GM12891 (cell line): ENCODE results near the gene GSG1.
"Not testable (repeated sequence)": the region's sequence is repeated elsewhere in the genome, so short reads cannot be mapped to it uniquely, and the experiment has no call there.

Source experiments
- DNase-seq: peaks from one replicate; pipeline ENCODE4 v3.0.0; 2011; ENCODE audit warnings: low spot score; ENCODE audit not compliant: insufficient read length
- FAIRE-seq: peaks from 2 replicates; lab custom pipeline; 2011; peaks lifted over from hg19 to GRCh38; lab: Jason Lieb, UNC
- PAX5 ChIP-seq: IDR thresholded peaks from 2 replicates; pipeline ENCODE4 v1.6.1; 2011; ENCODE audit warnings: low read length, moderate library complexity, mild to moderate bottlenecking; ENCODE audit not compliant: insufficient read depth, severe bottlenecking
- POLR2A ChIP-seq: IDR thresholded peaks from 2 replicates; pipeline ENCODE4 v1.6.1; 2011; ENCODE audit warnings: low read depth, low read length, control low read depth
- POLR2AphosphoS5 ChIP-seq: IDR thresholded peaks from 2 replicates; pipeline ENCODE4 v1.6.1; 2011; ENCODE audit warnings: low read depth, low read length, control low read depth
- POU2F2 ChIP-seq: IDR thresholded peaks from 2 replicates; pipeline ENCODE4 v1.6.1; 2011; ENCODE audit warnings: low read depth, mild to moderate bottlenecking, control low read depth, low read length, moderate library complexity
- SPI1 ChIP-seq: IDR thresholded peaks from 2 replicates; pipeline ENCODE4 v1.6.1; 2011; ENCODE audit warnings: low read depth, low read length, control low read depth
- TAF1 ChIP-seq: IDR thresholded peaks from 2 replicates; pipeline ENCODE4 v1.6.1; 2011; ENCODE audit warnings: low read depth, low read length, control low read depth

GSG1 gene

GRCh38 chr12:13094367-13094766 lies 9.1 kb downstream of the GSG1 start:
- peak; percentile 25 for DNase-seq
- no peak for TF ChIP-seq POU2F2
- peak; percentile 97 for TF ChIP-seq SPI1
- FAIRE-seq = no peak

GRCh38 chr12:13093848-13094220 lies 9.6 kb downstream of the GSG1 start:
- TF ChIP-seq POU2F2 = no peak
- TF ChIP-seq POLR2A = no peak
- TF ChIP-seq SPI1 = no peak
- no peak for TF ChIP-seq TAF1
- no peak for TF ChIP-seq PAX5
- no peak for TF ChIP-seq POLR2AphosphoS5
- FAIRE-seq (no peak), DNase-seq (no peak)

GRCh38 chr12:13093191-13093847 lies 10.1 kb downstream of the GSG1 start:
- TF ChIP-seq SPI1 = no peak
- TF ChIP-seq PAX5 = no peak
- no peak for TF ChIP-seq POU2F2
- no peak for TF ChIP-seq TAF1
- TF ChIP-seq POLR2AphosphoS5 = no peak
- no peak for TF ChIP-seq POLR2A
- no peak for FAIRE-seq
- no peak for DNase-seq

GRCh38 chr12:13091832-13092231 lies 11.6 kb downstream of the GSG1 start:
- FAIRE-seq (no peak), DNase-seq (no peak)
- TF ChIP-seq TAF1 = no peak
- no peak for TF ChIP-seq PAX5
- no peak for TF ChIP-seq SPI1
- no peak for TF ChIP-seq POU2F2
- no peak for TF ChIP-seq POLR2AphosphoS5
- TF ChIP-seq POLR2A = no peak

GRCh38 chr12:13090054-13090453 lies 13.4 kb downstream of the GSG1 start:
- TF ChIP-seq POLR2A (no peak), POLR2AphosphoS5 (no peak), SPI1 (peak; percentile 91)
- FAIRE-seq (no peak), DNase-seq (no peak)

GRCh38 chr12:13088496-13088895 lies 15.0 kb downstream of the GSG1 start:
- TF ChIP-seq POU2F2 (no peak), SPI1 (no peak), PAX5 (no peak), POLR2AphosphoS5 (no peak), TAF1 (no peak), POLR2A (no peak)
- FAIRE-seq (no peak), DNase-seq (no peak)

- FAIRE-seq (no peak), DNase-seq (no peak)
- no peak for TF ChIP-seq POLR2A
- no peak for TF ChIP-seq TAF1
- no peak for TF ChIP-seq POU2F2
- no peak for TF ChIP-seq PAX5
- TF ChIP-seq POLR2AphosphoS5 = no peak
- TF ChIP-seq SPI1 = no peak
Measured at GRCh38 chr12:13087766-13088165, 15.7 kb downstream of the GSG1 start.

- DNase-seq (no peak), FAIRE-seq (no peak)
- no peak for TF ChIP-seq PAX5
- TF ChIP-seq POLR2AphosphoS5 = no peak
- TF ChIP-seq POLR2A = no peak
- no peak for TF ChIP-seq SPI1
- no peak for TF ChIP-seq TAF1
- TF ChIP-seq POU2F2 = no peak
Measured at GRCh38 chr12:13085968-13086686, 17.3 kb downstream of the GSG1 start.

GRCh38 chr12:13084898-13085640 lies 18.4 kb downstream of the GSG1 start:
- DNase-seq = no peak
- TF ChIP-seq POU2F2 (no peak), POLR2AphosphoS5 (no peak)
- FAIRE-seq = no peak

GRCh38 chr12:13083638-13084037 lies 19.8 kb downstream of the GSG1 start:
- not testable (repeated sequence) for FAIRE-seq, DNase-seq
